ENCODE data around the gene HERC6.
A peak's percentile ranks its signal among the peaks of the same experiment; 100 is the strongest.
"Not testable (repeated sequence)": the region's sequence is repeated elsewhere in the genome, so short reads cannot be mapped to it uniquely, and the experiment has no call there.

HERC6 gene

GRCh38 chr4:88378691-88379559, at the start of gene HERC6:
TSS of gene HERC6 (plus strand) at chr4:88378852. CDS start at chr4:88378922, 70 bp downstream.
- peak; percentile 80 for DNase-seq

GRCh38 chr4:88333741-88334405, 44.8 kb upstream of the HERC6 start:
- DNase-seq: no peak

GRCh38 chr4:88335092-88335665, 43.5 kb upstream of the HERC6 start:
- DNase-seq: no peak

GRCh38 chr4:88341227-88342192, 37.1 kb upstream of the HERC6 start:
- no peak for DNase-seq

GRCh38 chr4:88346902-88347301, 31.8 kb upstream of the HERC6 start:
- DNase-seq: not testable (repeated sequence)

- not testable (repeated sequence) for DNase-seq
These were observed 29.9 kb upstream of the HERC6 start for GRCh38 chr4:88348761-88349160.

- no peak for DNase-seq
These were observed 27.9 kb upstream of the HERC6 start for GRCh38 chr4:88350786-88351185.

- no peak for DNase-seq
These were observed 26.5 kb upstream of the HERC6 start for GRCh38 chr4:88352062-88352740.

- no peak for DNase-seq
These were observed 25.3 kb upstream of the HERC6 start for GRCh38 chr4:88353324-88353723.

- DNase-seq: no peak
These were observed 21.9 kb upstream of the HERC6 start for GRCh38 chr4:88356771-88357170.

GRCh38 chr4:88357262-88357661, 21.4 kb upstream of the HERC6 start:
- DNase-seq: no peak

GRCh38 chr4:88359558-88359957, 19.1 kb upstream of the HERC6 start:
- no peak for DNase-seq

- DNase-seq: no peak
These were observed 18.4 kb upstream of the HERC6 start for GRCh38 chr4:88360256-88360655.

GRCh38 chr4:88360791-88361190, 17.9 kb upstream of the HERC6 start:
- DNase-seq: no peak

GRCh38 chr4:88361217-88361773, 17.4 kb upstream of the HERC6 start:
- DNase-seq: not testable (repeated sequence)

GRCh38 chr4:88366460-88366859, 12.2 kb upstream of the HERC6 start:
- DNase-seq: no peak

GRCh38 chr4:88367826-88368225, 10.8 kb upstream of the HERC6 start:
- no peak for DNase-seq

GRCh38 chr4:88369180-88369812, 9.4 kb upstream of the HERC6 start:
- DNase-seq: not testable (repeated sequence)

GRCh38 chr4:88381123-88381522, 2.5 kb downstream of the HERC6 start:
- DNase-seq: no peak

- peak; percentile 71 for DNase-seq
These were observed 4.0 kb downstream of the HERC6 start for GRCh38 chr4:88382621-88383020.

- DNase-seq: no peak
These were observed 11.5 kb downstream of the HERC6 start for GRCh38 chr4:88390128-88390527.

Data from stimulated activated CD4-positive, alpha-beta T cell treated with anti-CD3 and anti-CD28 coated beads, Interleukin-1b, Interleukin-23, amount 100 ng/mL, for 48 hours (primary cell).